ENCODE measurements around the gene DPYD.

Gene DPYD

GRCh38 chr1:97619706-97620105, 301.1 kb downstream of the DPYD start:
- POLR2A ChIA-PET: no interaction called here

GRCh38 chr1:97610748-97611147, 310.1 kb downstream of the DPYD start:
- no peak for DNase-seq (ENCODE audit: extremely low spot score)
- TF ChIP-seq ZNF384 (IDR thresholded peaks at IDR 0.05): no peak
- TF ChIP-seq TARDBP (IDR thresholded peaks at IDR 0.05): no peak
- no peak for TF ChIP-seq FOXA1 (IDR thresholded peaks at IDR 0.05)
- no peak for TF ChIP-seq HDGF (IDR thresholded peaks at IDR 0.05; ENCODE audit: borderline replicate concordance)
- TF ChIP-seq L3MBTL2 (conservative IDR thresholded peaks at IDR 0.05): no peak
- TF ChIP-seq ELF4 (IDR thresholded peaks at IDR 0.05): no peak
- TF ChIP-seq BHLHE40 (IDR thresholded peaks at IDR 0.05; ENCODE audit: borderline replicate concordance): no peak
- TF ChIP-seq SUZ12 (IDR thresholded peaks at IDR 0.05): no peak
- TF ChIP-seq FOXK2 (IDR thresholded peaks at IDR 0.05): no peak
- no peak for TF ChIP-seq ARNT (IDR thresholded peaks at IDR 0.05)
- CTCF ChIA-PET: no interaction called here
- POLR2A ChIA-PET: no interaction called here

More at GRCh38 chr1:97619706-97620105, 301.1 kb downstream of the DPYD start:
- CTCF ChIA-PET: no interaction called here
- no peak for DNase-seq (ENCODE audit: extremely low spot score)
- TF ChIP-seq LEF1 (IDR thresholded peaks at IDR 0.05; ENCODE audit: borderline replicate concordance) (no peak), FOXA1 (IDR thresholded peaks at IDR 0.05) (no peak), HDGF (IDR thresholded peaks at IDR 0.05; ENCODE audit: borderline replicate concordance) (no peak)

GRCh38 chr1:97610102-97610501, 310.7 kb downstream of the DPYD start:
- POLR2A ChIA-PET: no interaction called here
- TF ChIP-seq NFRKB (IDR thresholded peaks at IDR 0.05) (no peak), FOXA1 (IDR thresholded peaks at IDR 0.05) (no peak), LEF1 (IDR thresholded peaks at IDR 0.05; ENCODE audit: borderline replicate concordance) (no peak), BHLHE40 (IDR thresholded peaks at IDR 0.05; ENCODE audit: borderline replicate concordance) (no peak), FOXK2 (IDR thresholded peaks at IDR 0.05) (no peak), FOXM1 (IDR thresholded peaks at IDR 0.05; ENCODE audit: borderline replicate concordance) (no peak), ARNT (IDR thresholded peaks at IDR 0.05) (no peak), PKNOX1 (IDR thresholded peaks at IDR 0.05) (no peak), L3MBTL2 (conservative IDR thresholded peaks at IDR 0.05) (no peak), TARDBP (IDR thresholded peaks at IDR 0.05) (no peak), SUZ12 (IDR thresholded peaks at IDR 0.05) (no peak), SP1 (IDR thresholded peaks at IDR 0.05) (no peak), HDGF (IDR thresholded peaks at IDR 0.05; ENCODE audit: borderline replicate concordance) (no peak), ELF4 (IDR thresholded peaks at IDR 0.05) (no peak), ZNF384 (IDR thresholded peaks at IDR 0.05) (no peak), CTBP1 (IDR thresholded peaks at IDR 0.05; ENCODE audit: borderline replicate concordance) (no peak)
- CTCF ChIA-PET: no interaction called here
- DNase-seq (ENCODE audit: extremely low spot score): no peak

GRCh38 chr1:97608272-97608671, 312.6 kb downstream of the DPYD start:
- TF ChIP-seq SP1 (IDR thresholded peaks at IDR 0.05) (no peak), ARNT (IDR thresholded peaks at IDR 0.05) (no peak), FOXA1 (IDR thresholded peaks at IDR 0.05) (no peak), LEF1 (IDR thresholded peaks at IDR 0.05; ENCODE audit: borderline replicate concordance) (no peak), SUZ12 (IDR thresholded peaks at IDR 0.05) (no peak), CTBP1 (IDR thresholded peaks at IDR 0.05; ENCODE audit: borderline replicate concordance) (no peak), HDGF (IDR thresholded peaks at IDR 0.05; ENCODE audit: borderline replicate concordance) (no peak), FOXM1 (IDR thresholded peaks at IDR 0.05; ENCODE audit: borderline replicate concordance) (no peak), NFRKB (IDR thresholded peaks at IDR 0.05) (no peak), ELF4 (IDR thresholded peaks at IDR 0.05) (no peak), TARDBP (IDR thresholded peaks at IDR 0.05) (no peak), FOXK2 (IDR thresholded peaks at IDR 0.05) (no peak), L3MBTL2 (conservative IDR thresholded peaks at IDR 0.05) (no peak), PKNOX1 (IDR thresholded peaks at IDR 0.05) (no peak), ZNF384 (IDR thresholded peaks at IDR 0.05) (no peak), BHLHE40 (IDR thresholded peaks at IDR 0.05; ENCODE audit: borderline replicate concordance) (no peak)
- POLR2A ChIA-PET: no interaction called here
- CTCF ChIA-PET: no interaction called here
- no peak for DNase-seq (ENCODE audit: extremely low spot score)

GRCh38 chr1:97603776-97604175, 317.1 kb downstream of the DPYD start:
- TF ChIP-seq BHLHE40 (IDR thresholded peaks at IDR 0.05; ENCODE audit: borderline replicate concordance) (no peak), FOXM1 (IDR thresholded peaks at IDR 0.05; ENCODE audit: borderline replicate concordance) (no peak)
- POLR2A ChIA-PET: no interaction called here
- no peak for DNase-seq (ENCODE audit: extremely low spot score)
- CTCF ChIA-PET: interaction anchor here (0.6 kb wide), 1 partner anchor 551 kb away, joined by 3 read pairs; no protein-coding TSS in a partner anchor

- DNase-seq (ENCODE audit: extremely low spot score): no peak
- CTCF ChIA-PET: no interaction called here
- POLR2A ChIA-PET: no interaction called here
- TF ChIP-seq ZNF384 (IDR thresholded peaks at IDR 0.05) (no peak), CTBP1 (IDR thresholded peaks at IDR 0.05; ENCODE audit: borderline replicate concordance) (peak; percentile 19; the same call in 1 of the 2 replicates), PKNOX1 (IDR thresholded peaks at IDR 0.05) (peak; percentile 52; the same call in 1 of the 2 replicates), BHLHE40 (IDR thresholded peaks at IDR 0.05; ENCODE audit: borderline replicate concordance) (no peak)
These were observed 317.6 kb downstream of the DPYD start for GRCh38 chr1:97603218-97603617.

GRCh38 chr1:97599447-97599846, 321.4 kb downstream of the DPYD start:
- DNase-seq (ENCODE audit: extremely low spot score): no peak
- POLR2A ChIA-PET: no interaction called here
- CTCF ChIA-PET: no interaction called here

More at GRCh38 chr1:97599447-97599846, 321.4 kb downstream of the DPYD start:
- TF ChIP-seq PKNOX1 (IDR thresholded peaks at IDR 0.05): no peak

Data from HEK293T (cell line).